ENCODE results near the gene ARID1B. TPM values are rescaled to one million over a fixed set of nuclear protein-coding genes. Genes with fewer than 3 reads are reported as not detected.

The ARID1B gene
- total RNA-seq, 2 experiments from 2014 or later = 90.1 to 164 TPM

DNA sequence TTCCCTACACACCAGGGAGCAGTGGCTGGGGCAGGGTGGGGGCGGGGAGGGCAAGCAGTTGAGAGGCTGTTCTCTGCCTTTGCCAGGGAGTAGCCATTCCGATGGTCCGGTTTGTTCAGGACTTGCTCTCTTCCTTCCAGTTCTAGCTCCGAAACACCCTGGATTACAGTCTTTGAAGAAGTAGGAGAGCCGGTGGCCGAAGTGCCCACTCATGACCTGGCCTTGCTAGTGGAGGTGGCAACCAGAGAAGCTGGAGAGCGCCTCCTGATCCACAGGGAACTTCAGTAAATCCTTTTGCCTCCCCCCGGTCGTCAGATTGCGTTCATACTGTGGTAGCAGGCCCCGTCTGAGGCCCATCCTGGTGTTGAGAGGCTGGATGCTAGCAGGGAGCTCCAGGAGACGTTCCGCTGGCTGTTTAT lies 92.8 kb downstream of the ARID1B start:
- no peak for DNase-seq (ENCODE audit: low spot score)
- peaks cover 19% of the 10 kb centered on the region for H3K4me1 ChIP-seq (ENCODE audit: insufficient read depth, low read length, poor library complexity, severe bottlenecking)
- peaks cover 77% of the 10 kb centered on the region for H3K79me2 ChIP-seq (ENCODE audit: insufficient read depth, low read depth, low read length)
- ChIA-PET CTCF (ENCODE audit: unreplicated experiment) (no interaction called here), POLR2A (interaction anchor here (0.6 to 1.5 kb wide), 7 partner anchors 9 to 452 kb away, joined by 3 to 10 read pairs (median 3); no protein-coding TSS in a partner anchor)
- H2AFZ ChIP-seq (ENCODE audit: low read length) = no peak overlapping the region
- peaks cover 21% of the 10 kb centered on the region for H3K36me3 ChIP-seq (ENCODE audit: insufficient read depth, low read length)
- H3K4me2 ChIP-seq (ENCODE audit: low read length) = no peak overlapping the region
- H3K27ac ChIP-seq (ENCODE audit: low read depth, low read length, poor library complexity, severe bottlenecking) = no peak overlapping the region
- no peak overlapping the region for H3K4me3 ChIP-seq (ENCODE audit: low read depth, low read length, poor library complexity, severe bottlenecking)
- intact Hi-C loops (cut with micrococcal nuclease; ENCODE audit: unreplicated experiment) = no loop called here
- TF ChIP-seq, protein P1, sequence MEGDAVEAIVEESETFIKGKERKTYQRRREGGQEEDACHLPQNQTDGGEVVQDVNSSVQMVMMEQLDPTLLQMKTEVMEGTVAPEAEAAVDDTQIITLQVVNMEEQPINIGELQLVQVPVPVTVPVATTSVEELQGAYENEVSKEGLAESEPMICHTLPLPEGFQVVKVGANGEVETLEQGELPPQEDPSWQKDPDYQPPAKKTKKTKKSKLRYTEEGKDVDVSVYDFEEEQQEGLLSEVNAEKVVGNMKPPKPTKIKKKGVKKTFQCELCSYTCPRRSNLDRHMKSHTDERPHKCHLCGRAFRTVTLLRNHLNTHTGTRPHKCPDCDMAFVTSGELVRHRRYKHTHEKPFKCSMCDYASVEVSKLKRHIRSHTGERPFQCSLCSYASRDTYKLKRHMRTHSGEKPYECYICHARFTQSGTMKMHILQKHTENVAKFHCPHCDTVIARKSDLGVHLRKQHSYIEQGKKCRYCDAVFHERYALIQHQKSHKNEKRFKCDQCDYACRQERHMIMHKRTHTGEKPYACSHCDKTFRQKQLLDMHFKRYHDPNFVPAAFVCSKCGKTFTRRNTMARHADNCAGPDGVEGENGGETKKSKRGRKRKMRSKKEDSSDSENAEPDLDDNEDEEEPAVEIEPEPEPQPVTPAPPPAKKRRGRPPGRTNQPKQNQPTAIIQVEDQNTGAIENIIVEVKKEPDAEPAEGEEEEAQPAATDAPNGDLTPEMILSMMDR (conservative IDR thresholded peaks at IDR 0.05; ENCODE audit: low read length) = no peak
- no TSS peak for BruUV-seq (replicated peaks)
- peaks cover 31% of the 10 kb centered on the region; the same call in 1 of the 2 replicates for H4K20me1 ChIP-seq (ENCODE audit: insufficient read depth, low read length)
- no peaks in the 10 kb centered on the region for H3K9me3 ChIP-seq (ENCODE audit: low read length)
- H3K9me2 ChIP-seq (ENCODE audit: insufficient read depth, low read length) = no peaks in the 10 kb centered on the region

GRCh38 chr6:156870924-156871539 lies 93.9 kb downstream of the ARID1B start:
- intact Hi-C loops (cut with micrococcal nuclease; ENCODE audit: unreplicated experiment) = no loop called here
- TF ChIP-seq, protein P1 (conservative IDR thresholded peaks at IDR 0.05; ENCODE audit: low read length) = no peak
- TF ChIP-seq EZH2phosphoT487 (IDR thresholded peaks at IDR 0.05; ENCODE audit: borderline replicate concordance, low read depth, low read length) = no peak
- Histone ChIP-seq H3K4me2 (ENCODE audit: low read length) (no peak overlapping the region), H3K79me2 (ENCODE audit: insufficient read depth, low read depth, low read length) (peaks cover 77% of the 10 kb centered on the region), H3K9me3 (ENCODE audit: low read length) (no peaks in the 10 kb centered on the region), H4K20me1 (ENCODE audit: insufficient read depth, low read length) (peaks cover 27% of the 10 kb centered on the region; the same call in 1 of the 2 replicates), H2AFZ (ENCODE audit: low read length) (no peak overlapping the region), H3K4me3 (ENCODE audit: low read depth, low read length, poor library complexity, severe bottlenecking) (no peak overlapping the region), H3K36me3 (ENCODE audit: insufficient read depth, low read length) (peaks cover 21% of the 10 kb centered on the region), H3K9me2 (ENCODE audit: insufficient read depth, low read length) (no peaks in the 10 kb centered on the region), H3K4me1 (ENCODE audit: insufficient read depth, low read length, poor library complexity, severe bottlenecking) (peaks cover 8% of the 10 kb centered on the region), H3K27ac (ENCODE audit: low read depth, low read length, poor library complexity, severe bottlenecking) (no peak overlapping the region)
- ChIA-PET POLR2A (interaction anchor here (1.0 kb wide), 1 partner anchor 13 kb away, joined by 3 read pairs; no protein-coding TSS in a partner anchor), CTCF (ENCODE audit: unreplicated experiment) (no interaction called here)
- no peak for DNase-seq (ENCODE audit: low spot score)
- no TSS peak for BruUV-seq (replicated peaks)

DNA sequence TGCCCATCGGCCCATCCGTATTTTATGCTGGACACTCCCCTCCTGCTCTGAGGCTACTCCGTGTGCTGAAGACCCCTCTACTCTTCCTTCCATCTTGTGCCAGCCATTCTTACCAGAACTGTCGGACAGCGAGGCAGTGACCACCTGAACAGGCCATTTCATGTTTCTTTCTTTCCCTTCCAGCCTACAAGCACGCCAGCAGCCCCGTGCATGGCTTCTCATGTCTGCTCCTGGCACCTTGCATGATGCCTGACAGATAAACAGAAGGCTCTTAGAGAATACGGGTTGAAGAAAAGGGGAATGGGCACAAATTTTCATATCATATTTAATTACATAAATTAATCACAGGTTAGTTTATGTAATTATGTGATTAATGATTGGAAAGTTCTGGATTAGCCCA lies 95.7 kb downstream of the ARID1B start:
- BruUV-seq (replicated peaks) = no TSS peak
- H4K20me1 ChIP-seq (ENCODE audit: insufficient read depth, low read length) = peaks cover 12% of the 10 kb centered on the region; the same call in 1 of the 2 replicates

More for the DNA sequence above, 95.7 kb downstream of the ARID1B start:
- no peak overlapping the region for H3K4me3 ChIP-seq (ENCODE audit: low read depth, low read length, poor library complexity, severe bottlenecking)
- POLR2A ChIA-PET = interaction anchor here (0.6 kb wide), 1 partner anchor 197 kb away, joined by 3 read pairs; no protein-coding TSS in a partner anchor
- H3K79me2 ChIP-seq (ENCODE audit: insufficient read depth, low read depth, low read length) = peaks cover 71% of the 10 kb centered on the region
- CTCF ChIA-PET (ENCODE audit: unreplicated experiment) = no interaction called here
- DNase-seq (ENCODE audit: low spot score) = no peak
- no peak overlapping the region for H2AFZ ChIP-seq (ENCODE audit: low read length)
- no peak overlapping the region for H3K27ac ChIP-seq (ENCODE audit: low read depth, low read length, poor library complexity, severe bottlenecking)
- no peaks in the 10 kb centered on the region for H3K9me3 ChIP-seq (ENCODE audit: low read length)
- H3K36me3 ChIP-seq (ENCODE audit: insufficient read depth, low read length) = peaks cover 28% of the 10 kb centered on the region
- no peaks in the 10 kb centered on the region for H3K9me2 ChIP-seq (ENCODE audit: insufficient read depth, low read length)
- TF ChIP-seq EZH2phosphoT487 (IDR thresholded peaks at IDR 0.05; ENCODE audit: borderline replicate concordance, low read depth, low read length) = no peak
- intact Hi-C loops (cut with micrococcal nuclease; ENCODE audit: unreplicated experiment) = no loop called here
- H3K4me2 ChIP-seq (ENCODE audit: low read length) = no peak overlapping the region
- no peaks in the 10 kb centered on the region for H3K4me1 ChIP-seq (ENCODE audit: insufficient read depth, low read length, poor library complexity, severe bottlenecking)

Data from OCI-LY7 (cell line).